Measurements from ENCODE around the gene SLC12A7. TPM values are rescaled to one million over a fixed set of nuclear protein-coding genes. Genes with fewer than 3 reads are reported as not detected.
A peak's percentile ranks its signal among the peaks of the same experiment; 100 is the strongest.

SLC12A7 gene
- total and polyA plus RNA-seq, 12 donors, result 36.3 to 208 (median 143) TPM

- no peaks in the 10 kb centered on the region for H3K9me3 ChIP-seq
- peaks cover 5 to 96% (median 62%) of the 10 kb centered on the region in 9 donors for H3K36me3 ChIP-seq
- H3K27ac ChIP-seq, result no peak overlapping the region
- ATAC-seq (no peak), DNase-seq (no peak)
- intact Hi-C loops (cut with DNase I), result loop anchor here in 3 of 10 donors (5.0 to 10.0 kb wide), 2 partner anchors 35 to 77 kb away; no protein-coding TSS in a partner anchor
- H3K27me3 ChIP-seq, result no peaks in the 10 kb centered on the region
- H3K4me3 ChIP-seq, result no peak overlapping the region
- TF ChIP-seq CTCF (IDR thresholded peaks at IDR 0.05), result no peak
- 85 to 89% methylated on average over 35 to 36 of the region's 36 CpGs for WGBS, 2 donors
- peaks cover 0 to 18% (median 11%) of the 10 kb centered on the region in 9 donors for H3K4me1 ChIP-seq
Measured at GRCh38 chr5:1057485-1058082, 54.3 kb downstream of the SLC12A7 start.

- Histone ChIP-seq H3K27ac (no peak overlapping the region), H3K4me3 (no peak overlapping the region), H3K36me3 (peaks cover 5 to 96% (median 57%) of the 10 kb centered on the region in 9 donors), H3K9me3 (no peaks in the 10 kb centered on the region), H3K27me3 (no peaks in the 10 kb centered on the region), H3K4me1 (peaks cover 0 to 23% (median 11%) of the 10 kb centered on the region in 9 donors)
- DNase-seq (peak in 1 of 2 donors; percentile 9), ATAC-seq (no peak)
- intact Hi-C loops (cut with DNase I), result loop anchor here in 3 of 10 donors (5.0 to 10.0 kb wide), 2 partner anchors 35 to 78 kb away; no protein-coding TSS in a partner anchor
- 93% methylated on average over 27 of the region's 27 CpGs for WGBS, 2 donors
- TF ChIP-seq CTCF (IDR thresholded peaks at IDR 0.05), result no peak
Measured at GRCh38 chr5:1056611-1057484, 55.0 kb downstream of the SLC12A7 start.

- DNase-seq, result peak in 1 of 2 donors; percentile 8
- no peak overlapping the region for H3K4me3 ChIP-seq
- no peaks in the 10 kb centered on the region for H3K27me3 ChIP-seq
- H3K36me3 ChIP-seq, result peaks cover 5 to 98% (median 57%) of the 10 kb centered on the region in 9 donors
- H3K4me1 ChIP-seq, result peaks cover 0 to 29% (median 11%) of the 10 kb centered on the region in 9 donors
- 90 to 92% methylated on average over 39 of the region's 39 CpGs for WGBS, 2 donors
- no peak for TF ChIP-seq CTCF (IDR thresholded peaks at IDR 0.05)
- H3K27ac ChIP-seq, result no peak overlapping the region
- intact Hi-C loops (cut with DNase I), result loop anchor here in 3 of 10 donors (5.0 to 10.0 kb wide), 2 partner anchors 36 to 79 kb away; no protein-coding TSS in a partner anchor
- H3K9me3 ChIP-seq, result no peaks in the 10 kb centered on the region
- no peak for ATAC-seq
Measured at GRCh38 chr5:1055896-1056610, 55.8 kb downstream of the SLC12A7 start.
